AG08396 (cell line): ENCODE results near the gene SPTLC2.
"Not testable (repeated sequence)": the region's sequence is repeated elsewhere in the genome, so short reads cannot be mapped to it uniquely, and the experiment has no call there.

Experiments used
- DNase-seq: peaks from one replicate; pipeline ENCODE4 v3.0.0; 2012; ENCODE audit warnings: low spot score, mixed read lengths

SPTLC2 gene

DNA sequence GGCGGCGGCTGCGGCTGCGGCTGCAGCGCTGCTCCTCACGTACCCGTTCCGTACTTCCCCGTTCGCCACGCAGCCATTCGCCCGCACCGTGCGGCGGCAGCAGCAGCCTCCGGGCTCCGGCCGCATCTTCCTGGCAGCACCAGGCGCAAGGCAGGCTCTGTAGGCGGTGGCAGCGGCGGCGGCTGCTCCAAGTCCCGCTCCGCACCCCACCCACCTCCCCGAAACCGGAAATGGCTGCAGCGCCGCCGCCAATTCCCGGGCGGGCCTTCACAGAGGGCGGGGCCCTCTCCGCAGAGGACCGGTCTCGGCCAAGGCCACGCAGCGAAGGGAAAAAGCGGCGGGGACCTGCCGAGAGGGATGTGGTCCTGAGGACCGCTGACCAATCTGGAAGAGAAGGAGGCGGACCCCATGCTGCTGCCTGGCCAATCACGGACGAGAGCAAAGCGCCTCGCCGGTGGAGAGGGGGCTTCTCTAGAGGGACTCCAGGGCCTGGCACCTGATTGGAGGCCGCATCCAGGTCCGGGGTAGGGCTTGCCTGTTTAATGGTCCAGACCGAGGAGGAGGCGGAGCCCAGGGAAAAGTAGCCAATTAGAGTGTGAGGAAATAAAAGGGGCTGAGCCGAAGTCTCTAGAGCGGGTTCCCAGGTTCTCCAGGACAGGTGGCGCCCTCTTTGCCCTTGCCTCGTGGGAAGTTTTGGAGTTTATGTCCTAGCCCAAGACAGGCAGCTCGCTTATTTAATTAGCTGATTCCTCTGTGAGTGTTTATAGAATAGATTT is at the start of gene SPTLC2:
TSS of gene SPTLC2 (minus strand) at position 184 of the 776 bp plus-strand sequence. CDS start at position 126, 58 bp downstream.
- peak; percentile 98 for DNase-seq

DNA sequence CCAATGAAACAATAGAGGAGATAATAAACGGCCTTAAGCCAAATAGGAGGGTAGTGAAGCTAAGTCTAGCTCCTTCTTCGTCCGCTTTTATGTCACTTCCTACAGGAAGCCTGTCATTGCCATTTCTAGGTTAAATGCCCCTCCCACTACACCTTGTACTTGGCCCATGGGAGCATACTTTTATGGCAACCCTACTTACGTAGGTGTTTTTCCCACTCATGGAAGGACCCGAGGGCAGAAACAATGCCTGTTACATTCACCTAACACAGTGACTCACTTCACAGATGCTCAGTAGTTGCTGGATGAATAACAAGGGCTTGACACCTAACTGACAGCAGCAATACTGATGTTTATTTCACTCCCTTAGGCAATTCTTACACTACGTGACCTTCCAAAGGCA is 46.9 kb upstream of the SPTLC2 start:
- no peak for DNase-seq

- not testable (repeated sequence) for DNase-seq
Measured at GRCh38 chr14:77661562-77661961, 45.1 kb upstream of the SPTLC2 start.

DNA sequence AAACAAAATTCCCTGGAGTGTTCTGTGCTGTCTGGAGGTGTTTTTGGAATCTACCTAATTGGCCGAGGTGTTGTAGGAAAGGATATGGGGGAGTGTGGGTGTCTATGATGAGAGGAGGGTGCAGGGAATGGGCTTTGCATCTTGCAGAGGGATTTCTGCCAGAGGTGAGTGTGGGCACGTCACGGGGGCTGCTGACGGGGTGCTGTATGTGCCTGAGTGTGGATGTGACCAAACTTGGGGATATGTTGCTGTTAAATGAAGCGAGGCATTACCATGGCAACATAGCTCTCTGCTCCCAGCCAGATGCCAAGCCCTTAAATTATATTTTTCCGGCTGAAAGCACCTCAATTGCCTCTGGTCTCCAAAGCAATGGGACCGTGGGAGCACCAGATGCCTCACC is 44.3 kb upstream of the SPTLC2 start:
- DNase-seq = no peak

GRCh38 chr14:77659831-77660230 is 43.4 kb upstream of the SPTLC2 start:
- no peak for DNase-seq

GRCh38 chr14:77657280-77657679 is 40.8 kb upstream of the SPTLC2 start:
- no peak for DNase-seq

DNA sequence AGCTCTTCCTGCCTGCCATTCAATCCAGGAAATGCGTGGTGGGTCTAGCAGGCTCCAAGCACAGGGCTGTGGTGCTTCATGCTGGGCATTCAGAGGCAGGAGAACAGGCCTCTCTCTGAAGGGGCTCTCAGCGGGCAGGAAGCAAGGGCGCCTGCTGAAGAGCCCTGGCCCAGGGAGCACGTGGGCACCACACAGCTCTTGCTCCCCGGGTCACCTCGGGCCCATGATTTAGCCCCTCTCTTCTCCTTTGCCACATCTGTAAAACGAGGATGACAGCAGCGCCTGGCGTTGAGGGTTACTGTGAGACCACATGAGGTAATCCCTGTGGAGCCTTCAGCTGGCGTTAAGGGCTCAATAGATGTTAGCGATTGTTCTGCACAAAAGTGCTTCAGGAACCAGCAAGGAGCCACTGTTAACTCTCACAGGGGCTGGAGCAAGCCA is 37.6 kb upstream of the SPTLC2 start:
- DNase-seq = no peak

DNA sequence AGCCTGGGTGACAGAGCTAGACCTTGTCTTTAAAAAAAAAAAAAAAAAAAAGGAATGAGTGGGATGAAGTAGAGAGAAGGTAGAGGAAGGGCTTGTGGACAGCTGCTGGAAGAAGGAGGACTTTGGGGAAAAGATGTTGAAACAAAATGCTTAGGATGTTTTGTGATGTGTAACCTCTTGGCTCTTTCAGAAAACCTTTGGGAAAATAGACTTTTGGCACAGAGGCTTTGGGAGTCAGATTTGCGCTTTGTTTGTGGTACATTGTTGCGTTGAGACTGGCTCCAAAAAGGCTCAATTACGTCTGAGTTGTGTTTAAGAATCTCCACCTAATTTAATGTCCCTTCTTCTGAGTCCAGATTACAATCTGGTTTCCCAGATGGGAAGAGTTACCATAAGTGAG is 32.9 kb upstream of the SPTLC2 start:
- no peak for DNase-seq

DNA sequence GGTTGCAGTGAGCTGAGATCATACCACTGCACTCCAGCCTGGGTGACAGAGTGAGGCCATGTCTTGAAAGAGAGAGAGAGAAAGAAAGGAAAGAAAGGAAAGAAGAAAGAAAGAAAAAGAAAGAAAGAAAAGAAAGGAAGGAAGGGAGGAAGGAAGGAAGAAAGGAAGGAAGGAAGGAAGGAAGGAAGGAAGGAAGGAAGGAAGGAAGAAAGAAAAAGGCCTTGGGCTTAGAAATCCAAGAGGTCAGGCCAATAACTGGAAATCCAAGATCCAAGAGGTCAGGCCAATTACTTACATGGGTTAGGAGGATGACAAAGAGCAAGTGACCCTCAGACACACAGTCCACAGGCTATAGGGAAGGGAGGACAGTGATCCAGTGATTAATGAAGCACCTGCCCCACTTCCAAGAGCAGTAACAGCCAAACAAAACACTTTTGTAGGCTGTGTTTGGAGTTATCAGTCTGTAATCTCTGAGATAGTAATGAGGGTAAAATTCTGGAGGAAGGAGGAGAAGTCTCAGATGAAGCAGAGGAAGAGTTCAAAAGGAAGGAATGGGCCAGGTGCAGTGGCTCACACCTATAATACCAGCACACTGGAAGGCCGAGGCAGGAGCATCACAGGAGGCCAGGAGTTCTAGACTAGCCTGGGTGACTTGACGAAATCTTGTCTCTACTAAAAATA is 32.2 kb upstream of the SPTLC2 start:
- DNase-seq = no peak

- DNase-seq = no peak
Measured at GRCh38 chr14:77647853-77648252, 31.4 kb upstream of the SPTLC2 start.

GRCh38 chr14:77646907-77647306 is 30.5 kb upstream of the SPTLC2 start:
- no peak for DNase-seq

GRCh38 chr14:77645520-77646230 is 29.2 kb upstream of the SPTLC2 start:
- no peak for DNase-seq

- DNase-seq = no peak
Measured at GRCh38 chr14:77642407-77642806, 26.0 kb upstream of the SPTLC2 start.

DNA sequence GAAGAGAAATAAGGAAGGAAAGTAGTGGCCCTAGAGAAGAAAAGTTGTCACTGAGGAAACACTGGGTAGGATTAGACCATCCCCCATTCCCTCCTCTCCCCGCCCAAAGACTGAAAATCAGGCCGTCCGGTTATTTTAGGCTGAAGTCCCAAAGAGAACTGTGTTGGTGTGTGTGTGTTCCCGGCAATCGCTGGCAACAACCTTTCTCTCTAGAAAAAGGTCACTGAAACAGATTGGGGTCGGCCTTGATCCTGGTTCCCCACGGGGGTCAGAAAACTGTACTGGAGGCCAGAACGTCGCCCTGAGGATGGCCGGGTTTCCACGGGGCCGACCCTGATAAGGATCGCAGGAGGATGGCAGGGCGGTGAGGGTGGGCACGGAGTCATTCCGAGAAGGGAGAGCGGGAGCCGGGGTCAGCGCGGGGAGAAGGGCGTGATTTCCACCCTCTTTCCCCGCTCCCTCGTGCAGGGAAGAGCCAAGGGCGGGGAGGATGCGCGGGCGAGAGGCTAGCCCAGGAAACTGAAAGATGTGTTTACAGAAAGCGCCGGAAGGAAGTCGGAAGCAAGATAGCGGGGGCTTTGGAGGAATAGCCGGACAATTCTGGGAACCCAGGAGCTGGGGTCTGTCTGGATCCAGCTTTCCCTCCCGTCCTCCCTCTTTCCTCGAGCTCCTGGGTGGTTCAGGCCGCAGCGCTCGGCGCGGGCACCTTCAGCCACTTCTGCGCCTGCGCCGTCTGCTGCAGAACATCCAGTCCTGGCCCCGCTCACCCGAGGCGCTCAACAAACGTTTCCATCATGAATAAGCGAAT is 25.3 kb upstream of the SPTLC2 start:
- peak; percentile 86 for DNase-seq

DNA sequence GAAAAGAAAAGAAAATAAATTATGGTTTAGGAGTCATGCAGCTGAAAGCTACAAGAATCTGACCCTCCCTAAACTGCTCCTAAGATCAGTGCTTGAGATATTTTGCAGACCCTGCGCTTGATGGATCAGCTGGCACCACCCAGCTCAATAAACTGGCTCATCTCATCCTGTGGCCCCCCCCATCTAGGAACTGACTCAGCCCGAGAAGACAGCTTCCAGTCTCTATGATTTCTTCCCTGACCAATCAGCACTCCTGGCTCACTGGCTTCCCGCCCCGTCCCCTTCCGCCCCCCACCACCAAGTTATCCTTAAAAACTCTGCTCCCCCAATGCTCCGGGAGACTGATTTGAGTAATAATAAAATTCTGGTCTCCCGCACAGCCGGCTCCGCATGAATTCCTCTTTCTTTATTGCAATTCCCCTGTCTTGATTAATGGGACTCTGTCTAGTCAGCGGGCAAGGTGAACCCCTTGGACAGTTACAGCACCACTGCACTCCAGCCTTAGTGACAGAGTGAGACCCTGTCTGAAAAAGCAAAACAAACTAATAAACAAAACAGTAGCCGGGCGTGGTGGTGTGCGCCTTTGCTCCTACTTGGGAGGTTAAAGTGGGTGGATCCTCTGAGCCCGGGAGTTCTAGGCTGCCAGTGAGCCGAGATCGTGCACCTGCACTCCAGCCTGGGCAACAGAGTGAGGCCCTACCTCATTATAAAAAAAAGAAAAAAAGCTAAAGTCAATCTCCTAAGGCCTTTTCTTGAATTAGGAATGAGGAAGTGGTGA is 24.5 kb upstream of the SPTLC2 start:
- DNase-seq = no peak

DNA sequence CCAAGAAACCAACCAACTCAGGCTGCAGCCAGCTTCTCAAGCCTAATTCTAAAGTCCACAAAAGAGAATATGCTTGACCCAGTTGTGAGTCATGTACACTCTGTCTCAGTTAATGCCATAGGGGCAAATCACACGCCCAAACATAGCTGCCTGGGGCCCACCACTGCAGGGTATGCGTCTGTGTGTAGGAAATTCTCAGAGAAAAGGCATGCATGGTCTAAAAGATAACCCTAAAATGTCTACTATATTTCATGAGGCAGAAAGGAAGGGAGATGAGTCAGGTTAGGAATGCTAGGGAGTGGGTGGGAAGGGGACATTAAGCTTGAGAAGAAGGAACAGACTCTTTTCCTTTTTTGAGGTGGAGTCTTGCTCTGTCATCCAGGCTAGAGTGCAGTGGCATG is 22.3 kb upstream of the SPTLC2 start:
- peak; percentile 45 for DNase-seq

DNA sequence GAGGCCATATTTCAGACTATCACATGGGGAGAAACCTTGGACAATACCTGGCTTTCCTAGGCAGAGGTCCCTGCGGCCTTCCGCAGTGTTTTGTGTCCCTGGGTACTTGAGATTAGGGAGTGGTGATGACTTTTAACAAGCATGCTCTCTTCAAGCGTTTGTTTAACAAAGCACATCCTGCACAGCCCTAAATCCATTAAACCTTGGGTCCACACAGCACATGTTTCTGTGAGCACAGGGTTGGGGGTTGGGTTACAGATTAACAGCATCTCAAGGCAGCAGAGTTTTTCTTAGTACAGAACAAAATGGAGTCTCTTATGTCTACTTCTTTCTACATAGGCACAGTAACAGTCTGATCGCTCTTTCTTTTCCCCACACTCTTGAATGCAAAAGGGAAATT is 19.4 kb upstream of the SPTLC2 start:
- not testable (repeated sequence) for DNase-seq

- DNase-seq = not testable (repeated sequence)
Measured at GRCh38 chr14:77635466-77635865, 19.0 kb upstream of the SPTLC2 start.

DNA sequence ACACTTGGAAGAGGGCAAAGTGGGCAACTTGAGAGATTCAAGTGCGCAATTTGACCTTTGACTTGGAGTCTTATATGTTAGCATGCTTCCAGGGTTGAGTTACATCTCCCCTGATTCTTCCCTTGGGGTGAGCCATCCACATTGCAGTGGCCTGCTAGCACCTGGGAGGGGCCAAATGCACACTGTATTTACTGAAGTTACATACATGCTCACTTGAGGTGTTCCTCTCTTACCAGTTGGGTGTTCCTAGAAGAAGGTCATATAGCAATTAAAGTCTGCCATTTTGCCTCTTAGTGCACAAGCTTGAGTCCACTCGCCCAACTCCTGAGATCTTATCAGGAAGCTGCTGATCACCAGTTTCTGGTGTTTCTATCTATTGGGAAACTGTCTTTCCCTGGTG is 13.7 kb upstream of the SPTLC2 start:
- no peak for DNase-seq

GRCh38 chr14:77625360-77625759 is 8.9 kb upstream of the SPTLC2 start:
- no peak for DNase-seq

DNA sequence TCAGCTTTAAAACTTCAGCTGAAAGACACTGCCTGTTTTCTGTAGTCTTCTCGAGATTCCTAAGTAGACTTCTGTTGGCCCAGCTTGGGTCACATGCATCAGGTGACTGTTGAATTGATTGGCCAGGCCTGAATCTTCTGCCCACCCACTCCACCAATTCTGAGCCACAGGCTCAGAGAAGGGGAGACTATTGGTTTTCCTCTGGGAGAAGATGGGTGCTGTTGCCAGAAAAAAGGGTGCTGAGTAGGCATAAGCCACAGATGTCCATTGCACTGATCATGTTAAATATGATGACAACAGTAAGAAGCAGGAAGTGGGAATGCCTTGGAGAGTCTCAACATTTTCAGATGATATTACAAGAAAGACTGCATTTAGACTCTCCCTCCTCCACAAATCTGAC is 6.8 kb upstream of the SPTLC2 start:
- DNase-seq = no peak
